OCI-LY1 (cell line): ENCODE measurements around the gene ABHD1.

Experiments
- H2AFZ ChIP-seq: fragments of 200-600 bp; sonication (generic), shearing (Covaris generic); 2 replicates; pipeline ENCODE4 v1.6.0; 2014; ENCODE audit warnings: antibody characterized with exemption, mild to moderate bottlenecking, low read length
- H3F3A ChIP-seq: fragments of 200-600 bp; sonication (generic), shearing (Covaris generic); 2 replicates; pipeline ENCODE4 v1.6.0; 2014; ENCODE audit warnings: mild to moderate bottlenecking, antibody characterized with exemption, low read length, moderate library complexity; ENCODE audit not compliant: insufficient read depth
- H3K27ac ChIP-seq: fragments of 200-600 bp; sonication (generic); 2 replicates; pipeline ENCODE4 v1.5.1; 2014; ENCODE audit warnings: low read length, mixed run types, mild to moderate bottlenecking, low read depth; ENCODE audit not compliant: poor library complexity, severe bottlenecking
- H3K27me3 ChIP-seq: fragments of 200-600 bp; sonication (generic); 2 replicates; pipeline ENCODE4 v1.6.0; 2014; ENCODE audit warnings: antibody characterized with exemption, mild to moderate bottlenecking, low read length, moderate library complexity; ENCODE audit not compliant: insufficient read depth
- H3K36me3 ChIP-seq: fragments of 200-600 bp; sonication (generic); 2 replicates; pipeline ENCODE4 v1.6.1; 2014; ENCODE audit warnings: mild to moderate bottlenecking, antibody characterized with exemption, low read length, moderate library complexity, mixed read lengths; ENCODE audit not compliant: insufficient read depth
- H3K4me1 ChIP-seq: fragments of 200-600 bp; sonication (generic); 2 replicates; pipeline ENCODE4 v1.5.1; 2014; ENCODE audit warnings: mild to moderate bottlenecking, low read length, moderate library complexity; ENCODE audit not compliant: insufficient read depth, severe bottlenecking
- H3K4me2 ChIP-seq: fragments of 200-600 bp; sonication (generic), shearing (Covaris generic); 2 replicates; pipeline ENCODE4 v1.6.1; 2014; ENCODE audit warnings: low read length
- H3K4me3 ChIP-seq: fragments of 200-600 bp; sonication (generic); 2 replicates; pipeline ENCODE4 v1.5.1; 2014; ENCODE audit warnings: low read length, low read depth, mild to moderate bottlenecking, mixed read lengths; ENCODE audit not compliant: poor library complexity, severe bottlenecking
- H3K79me2 ChIP-seq: fragments of 200-600 bp; shearing (Covaris generic); 2 replicates; pipeline ENCODE4 v1.6.1; 2016; ENCODE audit warnings: mixed run types, low read length, mixed read lengths; ENCODE audit not compliant: insufficient read depth
- H3K9ac ChIP-seq: fragments of 200-600 bp; sonication (generic), shearing (Covaris generic); 2 replicates; pipeline ENCODE4 v1.6.1; 2014; ENCODE audit warnings: mild to moderate bottlenecking, low read length, mixed read lengths
- H3K9me2 ChIP-seq: fragments of 200-600 bp; sonication (generic), shearing (Covaris generic); 2 replicates; pipeline ENCODE4 v1.6.1; 2014; ENCODE audit warnings: low read depth, mild to moderate bottlenecking, low read length, mixed read lengths
- H3K9me3 ChIP-seq: fragments of 200-600 bp; shearing (Covaris generic); 2 replicates; pipeline ENCODE4 v1.6.1; 2014; ENCODE audit warnings: low read length, mixed read lengths
- H4K20me1 ChIP-seq: fragments of 200-600 bp; sonication (generic), shearing (Covaris generic); 2 replicates; pipeline ENCODE4 v1.6.0; 2016; ENCODE audit warnings: mild to moderate bottlenecking, low read length; ENCODE audit not compliant: insufficient read depth
- CTCF ChIP-seq: fragments of 200-600 bp; sonication (generic), shearing (Covaris generic); IDR thresholded peaks from 2 replicates; pipeline ENCODE4 v1.5.1; 2017; ENCODE audit warnings: mild to moderate bottlenecking, antibody characterized with exemption, low read length, moderate library complexity, mixed read lengths
- EZH2 ChIP-seq: fragments of 200-600 bp; sonication (generic), shearing (Covaris generic); IDR thresholded peaks from 2 replicates; pipeline ENCODE4 v1.8.0; 2017; ENCODE audit warnings: borderline replicate concordance, mixed run types, mild to moderate bottlenecking, antibody characterized with exemption, low read length, moderate library complexity, mixed read lengths

The ABHD1 gene

DNA sequence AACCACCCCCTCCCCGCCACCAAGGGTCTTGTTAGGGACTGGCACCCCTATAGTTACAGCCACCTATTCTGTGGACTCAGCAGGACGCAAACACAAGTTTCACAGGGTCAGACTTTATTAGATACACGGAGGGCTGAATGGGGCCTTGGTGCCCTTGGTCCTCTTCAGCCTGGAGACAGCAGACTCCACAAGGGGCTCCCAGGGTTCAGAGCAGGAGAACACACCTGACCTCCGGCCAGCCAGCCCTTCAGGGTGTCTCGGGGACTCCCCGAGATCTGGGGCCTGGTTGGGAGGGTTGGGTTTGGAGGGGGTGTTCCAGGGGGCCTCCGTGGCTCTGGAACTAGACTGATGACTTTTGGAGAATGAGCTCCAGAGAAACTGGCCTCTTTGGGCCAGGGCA, 13.1 kb downstream of the ABHD1 start:
- no peak overlapping the region for H3K27ac ChIP-seq
- no peaks in the 10 kb centered on the region for H3K9me2 ChIP-seq
- H3K79me2 ChIP-seq: no peaks in the 10 kb centered on the region
- H3K4me3 ChIP-seq: no peak overlapping the region
- no peak overlapping the region for H3K9ac ChIP-seq
- no peaks in the 10 kb centered on the region for H3F3A ChIP-seq
- no peak overlapping the region for H3K4me2 ChIP-seq
- H4K20me1 ChIP-seq: no peaks in the 10 kb centered on the region
- H3K36me3 ChIP-seq: peaks cover 12% of the 10 kb centered on the region
- 0 out of 2 replicates have a peak, but pooled peaks cover 6% of the 10 kb centered on the region for H3K27me3 ChIP-seq
- TF ChIP-seq EZH2 (no peak), CTCF (no peak)
- no peaks in the 10 kb centered on the region for H3K9me3 ChIP-seq
- peaks cover 15% of the 10 kb centered on the region for H3K4me1 ChIP-seq
- H2AFZ ChIP-seq: no peak overlapping the region

DNA sequence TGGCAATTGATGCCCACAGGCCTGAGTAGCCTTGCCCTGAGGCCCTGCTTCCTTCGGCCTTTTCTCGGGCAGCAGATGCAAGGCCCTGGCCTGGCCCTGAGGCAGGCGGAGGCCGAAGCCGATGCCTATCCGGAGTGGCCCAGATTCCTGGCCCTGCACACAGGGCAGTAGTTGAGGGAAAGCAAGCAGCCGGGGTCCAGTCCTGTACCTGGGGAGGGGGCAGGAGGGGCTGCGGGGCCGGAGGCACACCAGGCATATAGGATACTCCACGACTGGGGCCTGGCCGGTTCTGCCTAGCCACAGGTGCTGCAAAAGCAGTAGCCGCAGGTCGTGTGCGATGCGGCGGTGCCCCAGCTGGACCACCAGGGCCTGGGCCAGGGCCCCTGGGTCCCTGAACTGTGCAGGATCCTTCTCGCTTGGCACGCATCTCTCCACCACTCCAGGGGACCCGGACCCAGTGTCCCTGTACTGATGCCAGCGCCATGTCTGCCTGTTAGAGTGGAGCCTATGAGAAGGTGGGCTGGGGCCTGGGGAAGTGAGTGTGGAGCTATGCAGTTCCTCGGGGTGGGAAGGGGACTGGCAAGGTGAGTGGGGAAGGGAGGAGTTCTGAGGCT, 13.8 kb downstream of the ABHD1 start:
- H2AFZ ChIP-seq: no peak overlapping the region
- 0 out of 2 replicates have a peak, but pooled peaks cover 6% of the 10 kb centered on the region for H3K27me3 ChIP-seq
- no peaks in the 10 kb centered on the region for H3F3A ChIP-seq
- H4K20me1 ChIP-seq: no peaks in the 10 kb centered on the region
- H3K4me1 ChIP-seq: peaks cover 15% of the 10 kb centered on the region
- H3K9me2 ChIP-seq: no peaks in the 10 kb centered on the region
- no peaks in the 10 kb centered on the region for H3K79me2 ChIP-seq
- no peaks in the 10 kb centered on the region for H3K9me3 ChIP-seq
- no peak for TF ChIP-seq EZH2
- no peak for TF ChIP-seq CTCF
- H3K4me2 ChIP-seq: no peak overlapping the region
- H3K4me3 ChIP-seq: no peak overlapping the region
- no peak overlapping the region for H3K9ac ChIP-seq
- no peak overlapping the region for H3K27ac ChIP-seq
- H3K36me3 ChIP-seq: peaks cover 5% of the 10 kb centered on the region; the same call in 1 of the 2 replicates

GRCh38 chr2:27138111-27138510, 14.5 kb downstream of the ABHD1 start:
- H3K27ac ChIP-seq: no peak overlapping the region
- peaks cover 13% of the 10 kb centered on the region; the same call in 1 of the 2 replicates for H3K27me3 ChIP-seq
- TF ChIP-seq CTCF (no peak), EZH2 (no peak)
- no peak overlapping the region for H3K4me2 ChIP-seq
- H3K9me2 ChIP-seq: no peaks in the 10 kb centered on the region
- no peaks in the 10 kb centered on the region; the same call in 1 of the 2 replicates for H3K36me3 ChIP-seq
- H2AFZ ChIP-seq: no peak overlapping the region
- H3K9ac ChIP-seq: no peak overlapping the region
- H3K4me1 ChIP-seq: peaks cover 14% of the 10 kb centered on the region
- no peaks in the 10 kb centered on the region for H4K20me1 ChIP-seq
- H3F3A ChIP-seq: no peaks in the 10 kb centered on the region
- H3K79me2 ChIP-seq: no peaks in the 10 kb centered on the region
- no peak overlapping the region for H3K4me3 ChIP-seq
- H3K9me3 ChIP-seq: no peaks in the 10 kb centered on the region
